ENCODE results near the gene IQCF5.
A peak's percentile ranks its signal among the peaks of the same experiment; 100 is the strongest.
"Not testable (repeated sequence)": the region's sequence is repeated elsewhere in the genome, so short reads cannot be mapped to it uniquely, and the experiment has no call there.

Gene IQCF5

GRCh38 chr3:51873876-51874275 is 1.5 kb downstream of the IQCF5 start:
- Histone ChIP-seq H3K4me3 (no peak overlapping the region), H3K27me3 (no peaks in the 10 kb centered on the region), H3K4me2 (no peak overlapping the region), H3K4me1 (peaks cover 0 to 9% (median 0%) of the 10 kb centered on the region in 10 experiments; a peak in 4 of 20 replicates), H3K9me3 (replicated peaks in 1 of 11) (no peaks in the 10 kb centered on the region), H4K20me1 (no peaks in the 10 kb centered on the region), H3K36me3 (no peaks in the 10 kb centered on the region), H3K9ac (no peak overlapping the region), H3K27ac (no peak overlapping the region)
- no peak for TF ChIP-seq Cebpa-rat (IDR thresholded peaks at IDR 0.05)

- Histone ChIP-seq H3K27ac (no peak overlapping the region), H3K9me3 (replicated peaks in 1 of 11) (no peaks in the 10 kb centered on the region), H3K4me2 (no peak overlapping the region), H3K27me3 (no peaks in the 10 kb centered on the region), H3K9ac (no peak overlapping the region), H3K4me1 (peaks cover 0 to 8% (median 0%) of the 10 kb centered on the region in 10 experiments; a peak in 4 of 20 replicates), H3K4me3 (no peak overlapping the region), H3K36me3 (no peaks in the 10 kb centered on the region), H4K20me1 (no peaks in the 10 kb centered on the region)
- TF ChIP-seq Cebpa-rat (IDR thresholded peaks at IDR 0.05) = no peak
Measured at GRCh38 chr3:51873253-51873766, 2.1 kb downstream of the IQCF5 start.

- Histone ChIP-seq H3K4me1 (no peaks in the 10 kb centered on the region), H3K27ac (no peak overlapping the region), H3K4me3 (no peak overlapping the region), H3K9ac (no peak overlapping the region), H3K4me2 (no peak overlapping the region), H3K27me3 (no peaks in the 10 kb centered on the region), H3K36me3 (no peaks in the 10 kb centered on the region), H4K20me1 (no peaks in the 10 kb centered on the region), H3K9me3 (replicated peaks in 1 of 11) (no peaks in the 10 kb centered on the region)
- TF ChIP-seq Cebpa-rat (IDR thresholded peaks at IDR 0.05) = no peak
Measured at GRCh38 chr3:51869304-51869703, 6.1 kb downstream of the IQCF5 start.

DNA sequence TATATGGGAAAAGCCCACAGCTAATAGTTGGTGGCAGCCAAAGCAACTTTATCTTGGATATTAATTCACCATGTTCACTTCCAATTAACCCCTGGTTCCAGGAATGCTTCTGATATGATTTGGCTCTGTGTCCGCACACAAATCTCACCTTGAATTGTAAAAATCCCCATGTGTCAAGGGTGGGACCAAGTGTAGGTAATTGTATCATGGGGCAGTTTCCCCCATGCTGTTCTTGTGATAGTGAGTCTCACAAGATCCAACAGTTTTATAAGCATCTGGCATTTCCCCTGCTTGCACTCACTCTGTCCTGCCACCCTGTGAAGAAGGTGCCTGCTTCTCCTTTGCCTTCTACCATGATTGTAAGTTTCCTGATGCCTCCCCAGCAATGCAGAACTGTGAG is 6.5 kb downstream of the IQCF5 start:
- not testable (repeated sequence) for H3K4me2 ChIP-seq, H3K27ac ChIP-seq

DNA sequence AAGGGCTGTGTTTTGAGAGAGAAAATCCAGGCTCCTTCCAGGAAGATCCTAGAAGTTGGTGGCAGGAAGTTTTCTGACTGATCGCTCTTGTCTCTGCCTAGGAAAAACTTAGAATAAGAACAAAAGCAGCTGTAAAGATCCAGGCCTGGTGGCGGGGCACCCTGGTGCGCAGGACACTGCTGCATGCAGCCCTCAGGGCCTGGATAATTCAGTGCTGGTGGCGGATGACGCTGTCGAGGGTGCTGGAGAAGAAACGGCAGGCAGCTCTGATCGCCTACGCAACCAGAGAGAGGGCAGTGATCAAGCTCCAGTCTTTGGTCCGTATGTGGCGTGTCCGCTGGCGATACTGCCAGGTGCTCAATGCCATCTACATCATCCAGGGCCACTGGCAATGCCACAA is 12.5 kb downstream of the IQCF5 start:
- Histone ChIP-seq H3K4me1 (peaks cover 9 to 12% (median 10%) of the 10 kb centered on the region in 10 experiments; a peak in 19 of 20 replicates), H3K9ac (no peak overlapping the region), H3K4me3 (no peak overlapping the region), H4K20me1 (no peaks in the 10 kb centered on the region), H3K9me3 (replicated peaks in 1 of 11) (peaks cover 0 to 22% (median 6%) of the 10 kb centered on the region in 11 experiments; a peak in 10 of 22 replicates), H3K27me3 (no peaks in the 10 kb centered on the region), H3K4me2 (no peak overlapping the region), H3K36me3 (no peaks in the 10 kb centered on the region), H3K27ac (no peak overlapping the region)
- TF ChIP-seq Cebpa-rat (IDR thresholded peaks at IDR 0.05) = no peak

More for the DNA sequence above, 6.5 kb downstream of the IQCF5 start:
- not testable (repeated sequence) for H4K20me1 ChIP-seq; H3K36me3 ChIP-seq; H3K4me3 ChIP-seq; H3K27me3 ChIP-seq; H3K9me3 ChIP-seq (replicated peaks in 1 of 11); H3K4me1 ChIP-seq; H3K9ac ChIP-seq

- no peak for TF ChIP-seq Cebpa-rat (IDR thresholded peaks at IDR 0.05)
- peak within 1 kb of the TSS; percentile 11 to 57 (median 36); a peak in 18 of 22 replicates for H3K4me2 ChIP-seq
Measured at GRCh38 chr3:51860703-51861665, 14.4 kb downstream of the IQCF5 start, which contains the start of gene IQCF2. IQCF2 (plus strand) TSS chr3:51861615; CDS start chr3:51861667, 52 bp downstream.

GRCh38 chr3:51855411-51855810 is 20.0 kb downstream of the IQCF5 start:
- not testable (repeated sequence) for H3K4me2 ChIP-seq

More at GRCh38 chr3:51860703-51861665, 14.4 kb downstream of the IQCF5 start, which contains the start of gene IQCF2:
- Histone ChIP-seq H4K20me1 (no peaks in the 10 kb centered on the region), H3K27ac (peak within 1 kb of the TSS in 3 of 11 experiments; percentile 3 to 25 (median 11); a peak in 1 of 22 replicates), H3K27me3 (no peaks in the 10 kb centered on the region), H3K4me3 (no peak within 1 kb of the TSS), H3K36me3 (no peaks in the 10 kb centered on the region), H3K9me3 (replicated peaks in 1 of 11) (peaks cover 5 to 32% (median 14%) of the 10 kb centered on the region in 11 experiments; a peak in 19 of 22 replicates), H3K9ac (no peak within 1 kb of the TSS), H3K4me1 (peaks cover 9 to 12% (median 10%) of the 10 kb centered on the region in 10 experiments; a peak in 19 of 20 replicates)

DNA sequence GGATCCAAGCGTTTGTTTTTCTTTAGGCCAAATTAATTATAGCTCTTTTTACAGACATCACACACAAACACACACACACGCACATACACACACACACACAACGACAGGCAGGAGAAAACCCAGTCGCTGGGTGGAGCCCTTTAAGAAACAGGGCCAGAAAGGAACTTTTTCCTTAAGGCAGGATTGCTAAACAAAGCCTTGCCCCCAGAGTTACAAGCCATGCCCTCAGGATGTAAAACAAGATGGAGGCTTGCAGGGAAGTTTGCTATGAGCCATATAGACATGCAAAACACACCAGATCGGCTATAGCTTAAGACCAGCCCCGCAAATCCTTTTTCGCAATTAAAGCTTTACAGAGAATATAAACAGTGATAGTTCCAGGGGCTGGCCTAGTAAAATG is 30.3 kb downstream of the IQCF5 start:
- no peaks in the 10 kb centered on the region; a peak in 1 of 22 replicates for H3K27me3 ChIP-seq
- no peaks in the 10 kb centered on the region for H3K36me3 ChIP-seq
- no peak overlapping the region for H3K4me3 ChIP-seq
- TF ChIP-seq Cebpa-rat (IDR thresholded peaks at IDR 0.05) = no peak
- no peaks in the 10 kb centered on the region for H3K4me1 ChIP-seq
- H3K9ac ChIP-seq = no peak overlapping the region
- H4K20me1 ChIP-seq = no peaks in the 10 kb centered on the region
- peaks cover 15 to 33% (median 23%) of the 10 kb centered on the region in 11 experiments for H3K9me3 ChIP-seq (replicated peaks in 1 of 11)
- no peak overlapping the region for H3K27ac ChIP-seq
- no peak overlapping the region for H3K4me2 ChIP-seq

More at GRCh38 chr3:51855411-51855810, 20.0 kb downstream of the IQCF5 start:
- not testable (repeated sequence) for H3K4me1 ChIP-seq, H3K9ac ChIP-seq, H3K4me3 ChIP-seq, H4K20me1 ChIP-seq, H3K36me3 ChIP-seq, H3K27me3 ChIP-seq, H3K27ac ChIP-seq
- peaks cover 8 to 36% (median 17%) of the 10 kb centered on the region in 11 experiments; a peak in 19 of 22 replicates for H3K9me3 ChIP-seq (replicated peaks in 1 of 11)

- TF ChIP-seq Cebpa-rat (IDR thresholded peaks at IDR 0.05) = no peak
- H3K4me1 ChIP-seq = no peaks in the 10 kb centered on the region
- H4K20me1 ChIP-seq = no peaks in the 10 kb centered on the region
- H3K27ac ChIP-seq = no peak overlapping the region
- H3K36me3 ChIP-seq = no peaks in the 10 kb centered on the region
- no peak overlapping the region for H3K4me3 ChIP-seq
- no peak overlapping the region for H3K4me2 ChIP-seq
- H3K9ac ChIP-seq = no peak overlapping the region
- no peaks in the 10 kb centered on the region for H3K27me3 ChIP-seq
- H3K9me3 ChIP-seq (replicated peaks in 1 of 11) = 0 out of 22 replicates have a peak, but pooled peaks cover 0 to 6% (median 0%) of the 10 kb centered on the region in 11 experiments
Measured at GRCh38 chr3:51836606-51837005, 38.8 kb downstream of the IQCF5 start.

Measured in BLaER1 treated with 17β-estradiol and CSF1 and Interleukin-3, amounts not matched to agents 10 nM and 100 nM (cell line).